SU-DHL-6 (cell line): ENCODE measurements around the gene CAP2.

Source experiments
- H2AFZ ChIP-seq: fragments of 200-600 bp; sonication (generic); 2 replicates; pipeline ENCODE4 v1.6.1; 2014; ENCODE audit warnings: low read depth, mild to moderate bottlenecking, moderate library complexity, mixed read lengths, antibody characterized with exemption, low read length; ENCODE audit not compliant: severe bottlenecking
- H3F3A ChIP-seq: fragments of 200-600 bp; shearing (Covaris generic); 2 replicates; pipeline ENCODE4 v1.6.0; 2016; ENCODE audit warnings: antibody characterized with exemption, mild to moderate bottlenecking; ENCODE audit not compliant: insufficient read depth
- H3K27ac ChIP-seq: fragments of 200-600 bp; sonication (generic); 2 replicates; pipeline ENCODE4 v1.5.1; 2016; ENCODE audit warnings: low read depth, mild to moderate bottlenecking, low read length, moderate library complexity, mixed read lengths
- H3K27me3 ChIP-seq: fragments of 200-600 bp; sonication (generic), shearing (Covaris generic); 2 replicates; pipeline ENCODE4 v1.6.0; 2014; ENCODE audit warnings: mild to moderate bottlenecking, low read length
- H3K36me3 ChIP-seq: fragments of 200-600 bp; sonication (generic); 2 replicates; pipeline ENCODE4 v1.6.1; 2014; ENCODE audit warnings: mild to moderate bottlenecking, low read length, mixed read lengths
- H3K4me2 ChIP-seq: fragments of 300-600, 200-600 bp; shearing (Covaris generic), sonication (generic); 2 replicates; pipeline ENCODE4 v1.6.0; 2014; ENCODE audit warnings: low read length, low read depth, mild to moderate bottlenecking; ENCODE audit not compliant: poor library complexity, severe bottlenecking
- H3K4me3 ChIP-seq: fragments of 200-600 bp; sonication (generic); 2 replicates; pipeline ENCODE4 v1.5.1; 2014; ENCODE audit warnings: antibody characterized with exemption, low read length, mild to moderate bottlenecking, mixed read lengths; ENCODE audit not compliant: insufficient read depth, poor library complexity, severe bottlenecking
- H3K79me2 ChIP-seq: fragments of 200-600 bp; sonication (generic); 2 replicates; pipeline ENCODE4 v1.6.1; 2014; ENCODE audit warnings: mild to moderate bottlenecking, low read length, moderate library complexity; ENCODE audit not compliant: insufficient read depth
- H3K9ac ChIP-seq: fragments of 200-600 bp; sonication (generic); 2 replicates; pipeline ENCODE4 v1.7.0; 2014; ENCODE audit warnings: mild to moderate bottlenecking, low read length
- H3K9me2 ChIP-seq: fragments of 200-600 bp; sonication (generic); replicated peaks from 2 replicates; pipeline ENCODE4 v1.6.1; 2014; ENCODE audit warnings: low read length; ENCODE audit not compliant: insufficient read depth
- H3K9me3 ChIP-seq: fragments of 200-600 bp; sonication (generic); 2 replicates; pipeline ENCODE4 v1.6.1; 2014; ENCODE audit warnings: low read length, mixed read lengths; ENCODE audit not compliant: insufficient read depth
- H4K20me1 ChIP-seq: fragments of 200-600 bp; sonication (generic); 2 replicates; pipeline ENCODE4 v1.6.1; 2014; ENCODE audit warnings: low read depth, mild to moderate bottlenecking, antibody characterized with exemption, low read length, moderate library complexity, mixed read lengths
- EZH2phosphoT487 ChIP-seq: fragments of 200-600 bp; sonication (generic), shearing (Covaris generic); conservative IDR thresholded peaks from 2 replicates; pipeline ENCODE4 v1.6.1; 2018; ENCODE audit warnings: mild to moderate bottlenecking, antibody characterized with exemption, low read length, moderate library complexity, mixed read lengths
- TF ChIP-seq, protein P1 (sequence below): fragments of 200-600 bp; sonication (generic); IDR thresholded peaks from one replicate; pipeline ENCODE4 v1.5.1; 2017; ENCODE audit warnings: antibody characterized with exemption, mild to moderate bottlenecking, low read length, moderate library complexity; ENCODE audit not compliant: insufficient read depth, poor library complexity, severe bottlenecking

Gene CAP2

DNA sequence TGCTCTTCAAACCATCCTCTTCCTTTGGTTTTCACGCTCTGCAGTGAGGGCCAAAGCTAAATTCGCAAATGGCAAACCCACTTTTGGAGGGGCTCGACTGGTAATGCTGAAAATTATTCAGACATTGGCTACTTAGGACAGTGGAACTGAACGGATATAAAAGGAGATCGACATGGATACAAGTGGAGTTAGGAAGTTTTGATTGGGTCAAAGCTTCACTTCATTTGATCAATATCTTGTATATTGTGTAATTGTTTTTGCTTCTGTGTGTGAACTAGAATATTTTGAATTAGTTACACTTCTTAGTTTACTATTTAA is 207.9 kb downstream of the CAP2 start:
- no peaks in the 10 kb centered on the region; the same call in 1 of the 2 replicates for H3K36me3 ChIP-seq
- H3K9me2 ChIP-seq: no peaks in the 10 kb centered on the region
- H3K4me3 ChIP-seq: peak overlapping the region; percentile 63
- no peak overlapping the region for H3K27ac ChIP-seq
- peak overlapping the region; percentile 67 for H3K9ac ChIP-seq
- TF ChIP-seq, protein P1, sequence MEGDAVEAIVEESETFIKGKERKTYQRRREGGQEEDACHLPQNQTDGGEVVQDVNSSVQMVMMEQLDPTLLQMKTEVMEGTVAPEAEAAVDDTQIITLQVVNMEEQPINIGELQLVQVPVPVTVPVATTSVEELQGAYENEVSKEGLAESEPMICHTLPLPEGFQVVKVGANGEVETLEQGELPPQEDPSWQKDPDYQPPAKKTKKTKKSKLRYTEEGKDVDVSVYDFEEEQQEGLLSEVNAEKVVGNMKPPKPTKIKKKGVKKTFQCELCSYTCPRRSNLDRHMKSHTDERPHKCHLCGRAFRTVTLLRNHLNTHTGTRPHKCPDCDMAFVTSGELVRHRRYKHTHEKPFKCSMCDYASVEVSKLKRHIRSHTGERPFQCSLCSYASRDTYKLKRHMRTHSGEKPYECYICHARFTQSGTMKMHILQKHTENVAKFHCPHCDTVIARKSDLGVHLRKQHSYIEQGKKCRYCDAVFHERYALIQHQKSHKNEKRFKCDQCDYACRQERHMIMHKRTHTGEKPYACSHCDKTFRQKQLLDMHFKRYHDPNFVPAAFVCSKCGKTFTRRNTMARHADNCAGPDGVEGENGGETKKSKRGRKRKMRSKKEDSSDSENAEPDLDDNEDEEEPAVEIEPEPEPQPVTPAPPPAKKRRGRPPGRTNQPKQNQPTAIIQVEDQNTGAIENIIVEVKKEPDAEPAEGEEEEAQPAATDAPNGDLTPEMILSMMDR: no peak
- TF ChIP-seq EZH2phosphoT487: no peak
- H3K79me2 ChIP-seq: no peaks in the 10 kb centered on the region; the same call in 1 of the 2 replicates
- H3K4me2 ChIP-seq: peak overlapping the region; percentile 65
- H4K20me1 ChIP-seq: 0 out of 2 replicates have a peak, but pooled peaks cover 2% of the 10 kb centered on the region
- peaks cover 25% of the 10 kb centered on the region for H3F3A ChIP-seq
- no peaks in the 10 kb centered on the region for H3K9me3 ChIP-seq
- no peaks in the 10 kb centered on the region for H3K27me3 ChIP-seq
- peak overlapping the region; percentile 86 for H2AFZ ChIP-seq

DNA sequence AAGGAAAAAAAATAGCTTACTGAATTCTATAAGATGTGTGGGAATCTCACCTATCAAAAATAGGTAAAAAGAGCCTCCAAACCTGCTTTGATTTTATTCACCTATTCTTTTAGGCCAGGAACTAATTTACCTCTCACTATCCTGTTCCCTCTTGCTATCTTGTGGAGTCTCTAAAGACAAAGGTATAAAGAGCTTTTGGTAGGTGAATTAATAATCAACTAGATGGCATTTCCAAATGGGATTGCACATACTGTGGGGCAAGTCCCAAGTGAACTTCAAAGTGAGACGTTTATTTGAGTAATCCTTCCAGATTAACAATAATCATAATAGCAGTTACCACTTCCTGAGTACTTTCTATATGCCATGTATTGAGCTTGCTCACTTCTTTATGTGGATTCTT is 209.5 kb downstream of the CAP2 start:
- H3F3A ChIP-seq: peaks cover 30% of the 10 kb centered on the region
- no peaks in the 10 kb centered on the region for H3K27me3 ChIP-seq
- H3K27ac ChIP-seq: no peak overlapping the region
- H3K4me3 ChIP-seq: no peak overlapping the region
- TF ChIP-seq, protein P1: no peak
- TF ChIP-seq EZH2phosphoT487: no peak
- no peak overlapping the region for H2AFZ ChIP-seq
- H3K9me3 ChIP-seq: no peaks in the 10 kb centered on the region
- no peaks in the 10 kb centered on the region; the same call in 1 of the 2 replicates for H3K36me3 ChIP-seq
- no peak overlapping the region for H3K4me2 ChIP-seq
- no peak overlapping the region for H3K9ac ChIP-seq
- H3K9me2 ChIP-seq: no peaks in the 10 kb centered on the region
- H3K79me2 ChIP-seq: no peaks in the 10 kb centered on the region; the same call in 1 of the 2 replicates
- 0 out of 2 replicates have a peak, but pooled peaks cover 2% of the 10 kb centered on the region for H4K20me1 ChIP-seq

DNA sequence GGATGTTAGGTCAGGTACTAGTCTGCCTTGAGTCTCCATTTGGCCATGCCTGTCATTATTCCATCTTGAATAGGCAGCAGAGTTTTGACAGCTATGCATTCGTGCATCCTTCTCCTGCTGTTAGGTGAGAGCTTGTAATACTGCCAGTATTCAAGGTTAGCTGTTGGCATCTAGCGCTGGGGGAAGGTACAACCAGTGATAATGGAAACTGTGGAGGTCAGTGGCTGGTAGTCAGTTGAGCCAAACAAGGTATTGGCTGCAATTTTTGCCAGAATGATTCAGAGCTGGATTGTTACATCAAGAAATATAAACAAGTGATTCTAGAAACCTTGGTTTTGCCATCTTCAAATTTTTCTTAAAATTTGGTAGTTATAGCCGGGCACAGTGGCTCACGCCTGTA is 213.2 kb downstream of the CAP2 start:
- Histone ChIP-seq H3K9me3 (no peaks in the 10 kb centered on the region), H3K79me2 (no peaks in the 10 kb centered on the region), H3K27ac (no peak overlapping the region), H3K36me3 (peaks cover 5% of the 10 kb centered on the region; the same call in 1 of the 2 replicates), H3K9ac (no peak overlapping the region), H4K20me1 (peaks cover 4% of the 10 kb centered on the region; the same call in 1 of the 2 replicates), H3K4me3 (no peak overlapping the region), H3K4me2 (no peak overlapping the region), H3F3A (peaks cover 57% of the 10 kb centered on the region), H3K27me3 (no peaks in the 10 kb centered on the region), H3K9me2 (no peaks in the 10 kb centered on the region), H2AFZ (no peak overlapping the region)
- no peak for TF ChIP-seq EZH2phosphoT487
- TF ChIP-seq, protein P1: no peak
